ENCODE measurements around the gene STRADA. TPM values are rescaled to one million over a fixed set of nuclear protein-coding genes. Genes with fewer than 3 reads are reported as not detected.

STRADA gene
- total and polyA plus RNA-seq, 3 donors from 2014 or later: 55.3 to 142 (median 78.7) TPM

GRCh38 chr17:63699638-63700527, 41.7 kb downstream of the STRADA start, which contains the start of gene LIMD2:
Gene LIMD2, minus strand, starts transcription at chr17:63700125. Its CDS starts 827 bp downstream, at chr17:63699298.
- H3K27ac ChIP-seq: peak within 1 kb of the TSS in 1 of 2 donors; percentile 77
- peaks cover 8% of the 10 kb centered on the region for H3K4me1 ChIP-seq
- intact Hi-C loops (cut with DNase I; ENCODE audit: low total_unique reads): no loop called here
- no peaks in the 10 kb centered on the region for H3K9me3 ChIP-seq
- no peaks in the 10 kb centered on the region for H3K36me3 ChIP-seq (ENCODE audit: low read depth, missing control alignments)
- TF ChIP-seq CTCF (IDR thresholded peaks at IDR 0.05): no peak
- no peak for TF ChIP-seq POLR2A (IDR thresholded peaks at IDR 0.05)
- no peaks in the 10 kb centered on the region for H3K27me3 ChIP-seq
- 0 to 1% methylated on average over 9 to 37 of the region's 133 CpGs for WGBS, 2 donors
- peak; percentile 30 for DNase-seq
- peak within 1 kb of the TSS; percentile 49 to 61 for H3K4me3 ChIP-seq

- no peaks in the 10 kb centered on the region for H3K27me3 ChIP-seq
- TF ChIP-seq POLR2A (IDR thresholded peaks at IDR 0.05): no peak
- no peak for TF ChIP-seq CTCF (IDR thresholded peaks at IDR 0.05)
- intact Hi-C loops (cut with DNase I; ENCODE audit: low total_unique reads): no loop called here
- H3K36me3 ChIP-seq (ENCODE audit: low read depth, missing control alignments): no peaks in the 10 kb centered on the region
- peaks cover 8% of the 10 kb centered on the region for H3K4me1 ChIP-seq
- H3K9me3 ChIP-seq: no peaks in the 10 kb centered on the region
- DNase-seq: peak; percentile 25
- H3K27ac ChIP-seq: peak overlapping the region in 1 of 2 donors; percentile 77
- 22% methylated on average over 42 of the region's 45 CpGs; no CpG with 5 or more reads in 1 of the 2 donors for WGBS, 2 donors
- peak overlapping the region; percentile 47 to 61 for H3K4me3 ChIP-seq
These were observed 42.5 kb downstream of the STRADA start for GRCh38 chr17:63698886-63699637.

GRCh38 chr17:63698381-63698885, 43.2 kb downstream of the STRADA start:
- no peak overlapping the region for H3K27ac ChIP-seq
- no peaks in the 10 kb centered on the region for H3K27me3 ChIP-seq
- 26 to 60% methylated on average over 12 to 24 of the region's 24 CpGs for WGBS, 2 donors
- no peak for DNase-seq
- TF ChIP-seq CTCF (IDR thresholded peaks at IDR 0.05) (no peak), POLR2A (IDR thresholded peaks at IDR 0.05) (no peak)
- peaks cover 8% of the 10 kb centered on the region for H3K4me1 ChIP-seq
- intact Hi-C loops (cut with DNase I; ENCODE audit: low total_unique reads): no loop called here
- H3K36me3 ChIP-seq (ENCODE audit: low read depth, missing control alignments): no peaks in the 10 kb centered on the region
- peak overlapping the region in 1 of 2 donors; percentile 47 for H3K4me3 ChIP-seq
- H3K9me3 ChIP-seq: no peaks in the 10 kb centered on the region

- intact Hi-C loops (cut with DNase I; ENCODE audit: low total_unique reads): no loop called here
- 61 to 78% methylated on average over 18 to 22 of the region's 22 CpGs for WGBS, 2 donors
- no peak for DNase-seq
- TF ChIP-seq CTCF (IDR thresholded peaks at IDR 0.05) (peak in 1 of 3 experiments; percentile 32), POLR2A (IDR thresholded peaks at IDR 0.05) (no peak)
- no peaks in the 10 kb centered on the region for H3K9me3 ChIP-seq
- no peak overlapping the region for H3K27ac ChIP-seq
- peaks cover 8% of the 10 kb centered on the region for H3K4me1 ChIP-seq
- H3K4me3 ChIP-seq: no peak overlapping the region
- H3K27me3 ChIP-seq: no peaks in the 10 kb centered on the region
- H3K36me3 ChIP-seq (ENCODE audit: low read depth, missing control alignments): no peaks in the 10 kb centered on the region
These were observed 44.0 kb downstream of the STRADA start for GRCh38 chr17:63697341-63698286.
